GM19324 (cell line): ENCODE data around the gene PTPRQ.
"Not testable (repeated sequence)": the region's sequence is repeated elsewhere in the genome, so short reads cannot be mapped to it uniquely, and the experiment has no call there.

Experiments
- ATAC-seq: cut with Tn5 transposase; IDR thresholded peaks from one replicate; pipeline ENCODE4 v1.9.1; 2021; ENCODE audit warnings: mild to moderate bottlenecking, moderate library complexity; ENCODE audit not compliant: unreplicated experiment, low FRiP score

The PTPRQ gene

GRCh38 chr12:80634903-80635302 is 190.9 kb downstream of the PTPRQ start:
- no peak for ATAC-seq

DNA sequence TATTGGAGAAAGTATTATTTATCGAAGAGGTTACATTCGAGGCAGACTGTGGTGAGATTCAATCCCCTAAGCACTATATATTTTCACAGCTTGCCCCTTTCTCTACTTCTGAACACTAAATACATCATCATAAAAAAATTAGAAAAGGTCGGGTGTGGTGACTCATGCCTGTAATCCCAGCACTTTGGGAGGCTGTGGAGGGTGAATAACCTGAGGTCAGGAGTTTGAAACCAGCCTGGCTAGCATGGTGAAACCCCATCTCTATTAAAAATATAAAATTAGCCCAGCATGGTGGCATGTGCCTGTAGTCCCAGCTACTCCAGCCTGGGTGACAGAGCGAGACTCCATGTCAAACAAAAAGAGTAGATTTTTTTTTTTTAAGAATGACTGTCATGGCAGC is 192.8 kb downstream of the PTPRQ start:
- no peak for ATAC-seq

GRCh38 chr12:80641936-80642335 is 197.9 kb downstream of the PTPRQ start:
- no peak for ATAC-seq

DNA sequence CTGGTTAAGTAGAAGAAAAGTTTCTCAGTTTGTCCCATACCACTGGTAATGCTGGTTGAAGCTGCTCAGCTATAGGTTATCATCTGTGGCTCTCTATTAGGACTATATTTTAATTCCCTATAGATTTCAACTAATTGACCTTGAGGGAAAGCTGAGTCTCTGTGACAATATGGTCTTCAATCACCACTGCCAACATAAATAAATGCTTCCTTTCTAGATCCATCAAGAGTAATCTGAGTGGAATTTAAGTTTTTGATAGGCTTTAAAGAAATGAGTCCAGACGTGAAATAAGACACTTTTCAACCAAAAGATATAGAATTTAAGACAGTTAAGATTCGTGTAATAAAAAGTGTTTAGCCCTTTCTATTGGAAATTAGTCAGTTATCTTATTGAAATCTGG is 199.9 kb downstream of the PTPRQ start:
- ATAC-seq: no peak

DNA sequence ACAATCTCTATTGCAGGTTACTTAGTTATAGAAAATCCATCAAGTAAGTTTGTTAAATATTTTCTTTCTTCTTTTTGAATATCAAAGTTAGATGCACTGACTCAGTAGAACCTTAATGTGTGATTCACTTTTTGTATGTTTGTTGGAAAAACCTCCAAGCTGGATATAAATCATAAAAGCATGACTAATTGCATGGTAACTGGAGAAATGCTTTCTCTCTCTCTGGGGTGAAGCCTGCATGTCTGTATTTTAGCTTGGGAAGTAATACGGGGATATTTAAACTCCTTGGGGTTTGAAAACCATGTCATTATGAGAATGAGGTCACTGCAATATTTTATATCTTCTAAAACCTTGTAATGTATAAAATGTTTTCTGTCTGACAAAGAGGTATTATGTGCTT is 204.8 kb downstream of the PTPRQ start:
- no peak for ATAC-seq

DNA sequence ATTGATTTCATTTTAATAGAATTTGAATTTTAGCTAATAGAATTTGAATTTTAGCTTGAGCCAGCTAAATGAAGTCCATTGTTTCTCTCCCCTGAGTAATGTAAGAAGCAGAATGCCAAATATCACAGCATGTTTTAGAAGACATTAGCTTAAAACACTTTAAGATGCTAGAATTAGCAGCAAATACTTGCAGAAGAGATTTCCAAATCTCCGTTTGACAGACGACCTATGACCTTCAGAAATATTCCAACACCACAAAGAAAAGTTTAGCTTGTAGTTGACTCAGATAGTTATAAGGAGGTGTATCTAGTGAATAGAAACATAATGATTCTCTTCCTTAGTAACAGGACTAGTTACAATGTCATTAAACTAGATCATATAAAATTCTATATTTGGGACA is 211.7 kb downstream of the PTPRQ start:
- ATAC-seq: no peak

GRCh38 chr12:80659512-80660063 is 215.6 kb downstream of the PTPRQ start:
- no peak for ATAC-seq

DNA sequence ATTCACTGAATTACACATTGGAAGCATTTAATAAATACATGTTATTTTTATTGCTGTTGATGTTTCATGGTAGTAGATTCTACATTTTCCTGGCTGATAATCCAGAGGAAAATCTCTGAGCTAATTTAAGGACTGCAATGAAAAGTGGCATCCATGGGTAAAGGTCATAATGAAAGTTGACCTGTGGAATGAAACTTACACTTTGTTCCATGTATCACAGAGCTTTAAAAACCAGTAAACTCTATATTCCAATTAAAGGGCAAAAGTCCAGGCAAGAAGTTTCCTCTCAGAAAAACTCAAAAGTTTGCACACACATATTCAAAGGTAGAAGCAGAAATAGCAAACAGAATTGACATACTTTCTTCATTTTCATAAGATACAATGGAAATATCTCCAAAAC is 218.6 kb downstream of the PTPRQ start:
- ATAC-seq: no peak

DNA sequence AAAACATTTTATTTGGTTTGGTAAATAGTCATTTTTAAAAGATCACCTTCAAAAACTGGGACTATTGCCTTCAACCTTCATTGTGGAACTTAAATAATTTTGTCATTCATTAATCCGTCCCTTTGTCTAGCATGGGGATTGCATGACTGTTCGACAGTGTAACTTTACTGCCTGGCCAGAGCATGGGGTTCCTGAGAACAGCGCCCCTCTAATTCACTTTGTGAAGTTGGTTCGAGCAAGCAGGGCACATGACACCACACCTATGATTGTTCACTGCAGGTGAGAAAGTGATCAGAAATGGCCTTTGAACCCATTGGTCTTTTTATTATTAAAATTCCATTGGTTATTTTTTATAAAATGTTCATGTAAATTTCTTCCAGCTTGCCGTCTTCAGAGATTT is 226.2 kb downstream of the PTPRQ start:
- no peak for ATAC-seq

DNA sequence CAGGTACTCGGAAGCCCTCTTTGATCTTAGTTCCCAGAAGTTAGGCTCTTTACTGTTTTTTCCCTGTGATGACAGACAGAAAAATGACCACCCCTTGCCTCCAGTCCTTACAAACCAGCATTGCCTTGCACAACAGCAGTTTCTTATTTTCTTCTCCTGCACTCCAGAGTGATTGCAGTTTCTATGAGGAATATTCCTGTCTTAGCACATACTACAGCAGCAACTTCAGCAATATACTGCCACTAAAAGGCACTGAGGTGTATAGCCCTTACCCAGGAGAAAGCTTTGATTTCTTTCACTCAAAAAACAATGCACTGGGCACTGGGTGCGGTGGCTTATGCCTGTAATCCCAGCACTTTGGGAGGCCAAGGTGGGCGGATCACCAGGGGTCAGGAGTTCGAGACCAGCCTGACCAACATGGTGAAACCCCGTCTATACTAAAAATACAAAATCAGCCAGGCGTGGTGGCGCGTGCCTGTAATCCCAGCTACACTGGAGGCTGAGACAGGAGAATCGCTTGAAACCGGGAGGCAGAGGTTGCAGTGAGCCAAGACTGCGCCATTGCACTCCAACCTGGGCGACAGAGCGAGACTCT is 232.1 kb downstream of the PTPRQ start:
- not testable (repeated sequence) for ATAC-seq

GRCh38 chr12:80676856-80677255 is 232.8 kb downstream of the PTPRQ start:
- ATAC-seq: no peak

DNA sequence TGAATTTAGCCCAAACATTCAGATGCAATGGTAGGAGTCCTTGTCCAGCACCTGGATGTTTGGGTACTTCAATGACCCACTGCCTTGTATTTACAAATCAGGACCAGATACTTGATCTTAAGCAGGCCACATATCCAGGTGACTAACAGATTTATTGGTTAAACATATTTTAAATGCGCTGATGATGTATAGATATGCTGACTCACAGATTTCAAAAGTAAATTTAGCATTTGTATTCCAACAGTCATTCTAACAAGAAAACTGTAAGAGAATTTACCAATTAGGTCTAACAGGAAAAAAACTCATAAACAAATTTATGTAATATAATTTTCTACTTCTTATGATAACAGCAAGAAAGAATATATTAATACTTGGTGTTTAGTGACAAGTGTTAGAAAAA is 234.0 kb downstream of the PTPRQ start:
- no peak for ATAC-seq

DNA sequence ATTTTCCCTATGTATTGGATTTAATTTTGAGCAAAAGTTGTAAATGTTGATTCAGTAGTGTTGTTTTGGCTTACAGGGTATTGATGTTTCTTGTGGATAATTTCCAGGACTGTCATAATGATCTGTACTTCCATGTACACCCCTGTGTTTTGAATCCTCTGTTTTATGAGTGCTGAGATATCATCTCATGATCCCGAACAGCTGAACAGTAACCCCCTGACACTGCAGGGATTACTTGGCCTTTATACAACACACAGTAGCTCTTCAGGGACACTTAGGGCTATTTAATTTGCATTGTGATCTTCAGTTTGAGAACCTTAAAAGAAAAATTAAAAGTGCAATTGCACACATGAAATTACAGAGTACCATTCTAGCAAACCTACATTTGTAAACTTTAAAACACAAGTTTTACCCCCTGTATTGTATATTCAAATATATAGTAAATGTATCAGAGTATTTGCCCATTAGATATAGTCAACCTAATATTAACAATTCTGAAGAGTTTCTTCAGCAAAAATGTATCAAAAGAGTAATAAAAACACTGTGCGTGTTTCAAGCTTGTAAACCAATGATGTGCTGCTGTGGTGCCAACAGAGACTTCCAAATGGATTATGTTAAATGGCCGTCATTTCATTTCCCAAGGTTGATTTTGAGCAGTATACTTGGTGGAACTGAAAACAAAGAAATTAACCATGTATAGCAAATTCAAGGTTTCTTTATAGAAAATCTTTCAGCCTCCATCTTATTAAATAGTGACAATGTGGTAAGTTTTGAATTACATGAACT is 235.5 kb downstream of the PTPRQ start:
- no peak for ATAC-seq

DNA sequence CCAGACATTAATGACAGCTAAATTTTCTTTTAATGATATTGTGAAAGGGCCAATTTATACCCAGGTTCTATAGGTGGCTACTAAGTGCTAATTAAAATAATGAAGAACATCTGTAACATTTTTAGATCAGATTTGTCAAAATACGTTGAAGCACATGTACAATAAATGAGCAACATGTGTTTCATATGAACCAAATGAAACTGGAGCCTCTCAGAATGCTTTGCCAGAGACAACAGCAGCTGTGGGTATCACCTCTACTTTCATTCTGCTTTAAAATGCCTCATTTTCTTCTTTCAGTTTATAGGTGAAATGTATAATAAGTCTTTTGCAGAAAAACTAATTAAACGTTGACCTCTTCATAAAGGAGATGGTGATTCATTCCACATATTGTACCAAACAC is 237.3 kb downstream of the PTPRQ start:
- ATAC-seq: peak; percentile 96

GRCh38 chr12:80681786-80682185 is 237.8 kb downstream of the PTPRQ start:
- ATAC-seq: no peak

DNA sequence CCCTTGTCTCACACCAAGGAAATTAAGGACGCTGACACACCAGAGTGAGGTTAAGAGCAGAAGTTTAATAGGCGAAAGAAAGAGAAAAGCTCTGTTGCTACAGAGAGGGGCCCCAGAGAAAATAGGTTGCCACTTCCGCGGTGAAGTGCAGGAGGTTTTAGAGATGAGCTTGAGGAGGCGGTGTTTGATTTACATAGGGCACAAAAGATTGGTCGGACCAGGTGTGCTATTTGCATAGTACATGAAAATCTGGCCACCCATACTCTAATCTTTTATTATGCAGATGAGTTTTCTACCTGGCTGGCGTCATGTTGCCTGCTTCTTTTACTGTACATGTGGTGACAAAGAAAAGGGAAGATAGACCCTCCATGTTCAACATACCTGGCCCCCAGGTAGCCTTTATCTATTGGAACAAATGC is 240.1 kb downstream of the PTPRQ start:
- ATAC-seq: no peak

DNA sequence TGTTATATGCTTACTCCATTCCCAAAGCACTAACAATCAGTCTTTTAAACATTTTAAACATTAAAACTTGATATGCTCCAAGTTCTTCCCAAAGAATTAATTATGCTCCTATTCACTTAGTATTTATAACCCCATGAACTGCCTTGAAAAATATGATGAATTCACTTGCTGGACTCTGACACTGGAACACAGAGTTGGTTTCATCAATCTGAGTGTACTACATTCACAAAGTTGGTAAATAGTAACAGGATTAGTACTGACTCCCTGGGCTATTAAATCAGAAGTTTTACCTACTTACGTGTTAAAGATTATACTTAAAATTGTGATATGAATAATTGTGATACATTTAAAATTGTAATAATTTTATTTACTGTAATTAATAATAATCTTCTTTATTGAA is 246.1 kb downstream of the PTPRQ start:
- ATAC-seq: no peak

- no peak for ATAC-seq
These were observed 246.5 kb downstream of the PTPRQ start for GRCh38 chr12:80690513-80690912.

GRCh38 chr12:80692114-80692513 is 248.1 kb downstream of the PTPRQ start:
- ATAC-seq: peak; percentile 90

DNA sequence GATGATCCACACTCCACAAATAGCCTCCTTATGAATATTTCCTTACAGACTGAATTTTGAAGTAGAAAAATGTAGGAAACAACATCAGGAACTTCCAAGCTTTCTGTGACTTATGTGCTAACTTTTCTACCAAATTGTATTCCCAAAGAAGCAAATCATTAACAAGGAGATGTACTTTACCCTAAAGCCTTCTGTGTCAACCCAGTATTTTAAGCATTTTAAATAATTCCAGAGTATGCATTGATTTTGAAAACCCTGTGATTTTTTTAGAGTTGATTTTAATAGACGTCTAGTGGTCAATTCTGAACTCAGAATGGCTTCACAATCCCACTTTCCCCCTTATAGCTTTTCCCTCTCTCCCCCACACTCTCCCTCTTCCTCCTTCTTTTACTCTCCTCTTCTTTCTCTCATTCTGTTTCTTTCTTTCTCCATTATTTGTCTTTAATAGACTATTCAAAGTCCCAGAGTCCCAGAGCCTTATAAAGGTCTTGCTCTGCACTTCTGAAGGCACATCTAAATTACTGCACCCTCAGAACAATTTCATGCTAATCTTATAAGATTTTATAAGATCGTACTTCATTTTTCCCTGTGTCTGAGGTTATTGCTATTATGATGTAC is 253.3 kb downstream of the PTPRQ start:
- ATAC-seq: no peak

DNA sequence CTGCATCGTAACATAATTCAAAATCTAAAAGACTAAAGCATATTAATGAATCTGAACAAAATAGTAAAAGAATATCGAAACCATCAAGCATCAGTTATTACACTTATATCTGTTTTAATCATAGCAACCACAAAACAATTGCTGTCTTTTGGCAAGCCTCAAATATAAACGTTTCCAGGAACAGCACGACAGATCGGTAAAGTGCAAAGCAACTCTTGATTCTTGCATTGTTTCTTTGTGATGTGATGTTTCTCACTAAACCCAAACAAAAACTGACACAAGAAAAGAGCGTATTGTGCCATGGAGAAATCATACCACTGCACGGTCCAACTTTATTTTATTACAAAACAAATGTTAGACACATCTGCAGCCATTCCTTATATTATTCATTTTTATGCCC is 254.2 kb downstream of the PTPRQ start:
- ATAC-seq: no peak
